ENCODE results near the gene MYO1H.
"Not testable (repeated sequence)": the region's sequence is repeated elsewhere in the genome, so short reads cannot be mapped to it uniquely, and the experiment has no call there.

MYO1H gene

DNA sequence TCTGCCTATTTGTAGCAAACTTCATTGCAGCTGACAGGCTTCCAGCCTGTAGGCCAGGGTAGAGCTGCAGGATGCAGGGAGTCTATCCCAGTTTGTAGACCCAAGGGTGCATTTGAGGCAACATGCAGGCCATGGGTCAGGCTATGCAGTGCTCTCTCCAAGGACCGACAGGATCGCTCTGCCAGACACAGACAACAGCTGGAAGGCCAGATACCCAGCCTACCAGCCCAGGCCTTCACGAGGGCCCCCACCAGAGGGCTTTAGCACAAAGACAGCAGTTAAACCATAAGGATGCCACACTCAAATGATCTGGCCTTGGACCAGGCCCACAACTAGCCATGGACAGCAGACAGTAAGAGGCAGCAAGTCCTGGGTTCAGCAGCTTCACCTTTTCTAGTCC lies 119.1 kb downstream of the MYO1H start:
- Histone ChIP-seq H3K4me1 (peaks cover 16% of the 10 kb centered on the region), H3K36me3 (ENCODE audit: control insufficient read depth, insufficient read depth, low read length) (no peaks in the 10 kb centered on the region), H3K4me3 (ENCODE audit: low read depth, low read length) (no peak overlapping the region), H3K4me2 (ENCODE audit: low read length) (no peak overlapping the region), H3K79me2 (peaks cover 49% of the 10 kb centered on the region), H3K9me3 (ENCODE audit: control insufficient read depth, low read length) (no peaks in the 10 kb centered on the region), H3K27me3 (ENCODE audit: control insufficient read depth, insufficient read depth, low read length) (no peaks in the 10 kb centered on the region), H3K9ac (no peak overlapping the region), H2AFZ (no peak overlapping the region), H3K27ac (no peak overlapping the region)
- TF ChIP-seq, protein P1, sequence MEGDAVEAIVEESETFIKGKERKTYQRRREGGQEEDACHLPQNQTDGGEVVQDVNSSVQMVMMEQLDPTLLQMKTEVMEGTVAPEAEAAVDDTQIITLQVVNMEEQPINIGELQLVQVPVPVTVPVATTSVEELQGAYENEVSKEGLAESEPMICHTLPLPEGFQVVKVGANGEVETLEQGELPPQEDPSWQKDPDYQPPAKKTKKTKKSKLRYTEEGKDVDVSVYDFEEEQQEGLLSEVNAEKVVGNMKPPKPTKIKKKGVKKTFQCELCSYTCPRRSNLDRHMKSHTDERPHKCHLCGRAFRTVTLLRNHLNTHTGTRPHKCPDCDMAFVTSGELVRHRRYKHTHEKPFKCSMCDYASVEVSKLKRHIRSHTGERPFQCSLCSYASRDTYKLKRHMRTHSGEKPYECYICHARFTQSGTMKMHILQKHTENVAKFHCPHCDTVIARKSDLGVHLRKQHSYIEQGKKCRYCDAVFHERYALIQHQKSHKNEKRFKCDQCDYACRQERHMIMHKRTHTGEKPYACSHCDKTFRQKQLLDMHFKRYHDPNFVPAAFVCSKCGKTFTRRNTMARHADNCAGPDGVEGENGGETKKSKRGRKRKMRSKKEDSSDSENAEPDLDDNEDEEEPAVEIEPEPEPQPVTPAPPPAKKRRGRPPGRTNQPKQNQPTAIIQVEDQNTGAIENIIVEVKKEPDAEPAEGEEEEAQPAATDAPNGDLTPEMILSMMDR (IDR thresholded peaks at IDR 0.05) = no peak

DNA sequence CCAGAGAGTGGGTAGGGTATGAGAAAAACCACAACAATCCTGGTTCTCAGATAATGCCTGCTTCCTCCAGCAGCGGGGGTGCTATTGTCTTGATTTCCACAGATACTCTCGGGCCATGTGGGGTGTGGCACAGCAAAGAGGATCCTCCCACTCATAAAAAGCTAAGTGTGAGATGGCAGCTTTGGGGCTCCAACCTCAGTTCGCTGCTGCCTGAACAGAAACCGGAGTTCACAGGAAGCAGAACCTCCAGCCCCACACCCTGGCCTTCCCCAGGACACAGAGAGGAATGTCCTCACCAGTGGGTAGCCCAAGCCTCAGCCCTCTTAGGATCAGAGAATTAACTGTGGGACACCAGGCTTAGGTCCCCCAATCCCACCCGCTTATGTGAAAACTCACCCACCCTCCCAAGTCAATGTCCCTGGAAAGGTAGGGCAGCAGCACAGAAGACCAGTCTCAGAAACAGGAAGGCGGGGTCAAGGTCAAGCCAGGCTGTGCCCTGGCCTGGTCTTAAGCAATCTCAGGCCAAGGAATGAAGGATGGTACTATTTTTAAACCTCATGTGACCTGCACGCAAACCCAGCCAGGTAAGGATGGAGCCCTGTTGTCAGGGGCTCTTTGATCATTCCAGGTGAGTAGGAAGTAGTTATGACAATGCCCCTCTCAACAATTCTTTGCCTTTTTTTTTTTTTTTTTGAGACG lies 120.4 kb downstream of the MYO1H start:
- no peak overlapping the region for H3K4me3 ChIP-seq (ENCODE audit: low read depth, low read length)
- no peaks in the 10 kb centered on the region for H3K9me3 ChIP-seq (ENCODE audit: control insufficient read depth, low read length)
- H3K79me2 ChIP-seq = peaks cover 50% of the 10 kb centered on the region
- no peak overlapping the region for H3K27ac ChIP-seq
- H3K9ac ChIP-seq = no peak overlapping the region
- H3K4me1 ChIP-seq = peaks cover 10% of the 10 kb centered on the region
- H3K27me3 ChIP-seq (ENCODE audit: control insufficient read depth, insufficient read depth, low read length) = no peaks in the 10 kb centered on the region
- H3K4me2 ChIP-seq (ENCODE audit: low read length) = no peak overlapping the region
- H2AFZ ChIP-seq = no peak overlapping the region
- TF ChIP-seq, protein P1 (IDR thresholded peaks at IDR 0.05) = no peak
- H3K36me3 ChIP-seq (ENCODE audit: control insufficient read depth, insufficient read depth, low read length) = no peaks in the 10 kb centered on the region

DNA sequence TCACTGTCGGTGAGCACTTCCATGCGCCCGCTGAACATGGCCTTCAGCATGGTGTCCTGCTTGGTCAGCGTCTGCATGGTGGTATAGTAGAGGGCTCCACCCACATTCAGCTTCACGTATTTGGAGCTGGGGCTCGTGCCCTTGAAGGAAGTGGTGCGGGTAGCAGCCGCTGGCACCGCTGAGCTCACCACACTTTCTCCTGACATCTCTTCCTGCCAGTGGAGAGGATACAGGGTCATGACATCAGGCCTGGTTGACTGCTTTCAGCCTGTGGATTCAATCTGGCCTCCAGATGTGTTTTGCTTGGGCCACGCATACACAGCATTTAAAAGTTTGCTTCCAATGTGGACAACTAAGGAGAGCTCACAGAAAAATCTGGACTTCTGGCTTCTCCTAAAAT lies 121.8 kb downstream of the MYO1H start:
- H3K27ac ChIP-seq = no peak overlapping the region
- H3K4me1 ChIP-seq = no peaks in the 10 kb centered on the region
- TF ChIP-seq, protein P1 (IDR thresholded peaks at IDR 0.05) = no peak
- no peaks in the 10 kb centered on the region for H3K27me3 ChIP-seq (ENCODE audit: control insufficient read depth, insufficient read depth, low read length)
- no peak overlapping the region for H3K4me3 ChIP-seq (ENCODE audit: low read depth, low read length)
- no peaks in the 10 kb centered on the region for H3K9me3 ChIP-seq (ENCODE audit: control insufficient read depth, low read length)
- no peak overlapping the region for H2AFZ ChIP-seq
- peaks cover 55% of the 10 kb centered on the region for H3K79me2 ChIP-seq
- H3K9ac ChIP-seq = no peak overlapping the region
- H3K4me2 ChIP-seq (ENCODE audit: low read length) = no peak overlapping the region
- H3K36me3 ChIP-seq (ENCODE audit: control insufficient read depth, insufficient read depth, low read length) = no peaks in the 10 kb centered on the region

DNA sequence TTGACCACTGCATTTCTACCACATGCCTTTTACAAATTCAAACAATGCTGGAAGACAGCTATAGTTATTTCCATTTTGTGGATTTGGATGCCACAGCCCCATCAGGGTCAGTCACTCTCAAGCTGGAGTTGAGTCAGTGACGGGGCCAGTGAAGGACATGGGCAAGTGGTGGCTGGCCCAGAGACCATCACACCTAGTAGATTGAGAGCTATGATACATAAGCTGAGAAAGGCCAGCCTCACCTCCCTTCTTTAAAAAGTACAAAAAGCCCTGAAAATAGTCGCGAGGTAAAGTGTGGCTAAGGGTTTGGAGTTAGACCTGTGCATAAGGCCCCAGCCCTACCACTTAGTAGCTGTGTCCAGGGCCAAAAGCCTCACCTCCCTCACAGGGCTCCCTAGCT lies 125.3 kb downstream of the MYO1H start:
- Histone ChIP-seq H3K9ac (no peak overlapping the region), H3K9me3 (ENCODE audit: control insufficient read depth, low read length) (no peaks in the 10 kb centered on the region), H3K4me3 (ENCODE audit: low read depth, low read length) (no peak overlapping the region), H2AFZ (no peak overlapping the region), H3K36me3 (ENCODE audit: control insufficient read depth, insufficient read depth, low read length) (no peaks in the 10 kb centered on the region), H3K27me3 (ENCODE audit: control insufficient read depth, insufficient read depth, low read length) (no peaks in the 10 kb centered on the region), H3K4me2 (ENCODE audit: low read length) (no peak overlapping the region), H3K79me2 (peaks cover 51% of the 10 kb centered on the region), H3K27ac (no peak overlapping the region), H3K4me1 (peaks cover 6% of the 10 kb centered on the region)
- TF ChIP-seq, protein P1 (IDR thresholded peaks at IDR 0.05) = no peak

DNA sequence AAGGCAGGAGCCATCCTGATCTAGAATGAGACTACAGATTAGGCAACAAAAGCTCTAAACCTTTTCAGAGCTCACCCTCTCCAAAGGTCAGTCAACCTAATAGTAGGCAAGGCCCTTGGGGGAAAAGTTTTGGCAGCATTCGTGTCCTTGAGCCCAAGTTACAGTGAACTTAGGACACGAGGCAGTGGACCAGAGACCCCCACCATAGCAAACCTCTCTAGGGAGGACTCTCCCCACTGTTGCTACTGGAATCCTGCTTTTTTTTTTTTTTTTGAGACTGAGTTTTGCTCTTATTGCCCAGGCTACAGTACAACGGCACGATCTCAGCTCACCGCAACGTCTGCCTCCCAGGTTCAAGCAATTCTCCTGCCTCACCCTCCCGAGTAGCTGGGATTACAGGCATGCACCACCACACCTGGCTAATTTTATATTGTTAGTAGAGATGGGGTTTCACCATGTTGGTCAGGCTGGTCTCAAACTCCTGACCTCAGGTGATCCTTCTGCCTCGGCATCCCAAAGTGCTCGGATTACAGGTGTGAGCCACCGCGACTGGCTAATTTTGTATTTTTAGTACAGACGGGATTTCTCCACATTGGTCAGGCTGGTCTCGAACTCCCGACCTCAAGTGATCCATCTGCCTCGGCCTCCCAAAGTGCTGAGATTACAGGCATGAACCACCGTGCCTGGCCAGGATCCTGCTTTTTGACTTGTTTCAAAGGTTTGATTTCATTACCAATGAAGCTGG lies 126.0 kb downstream of the MYO1H start:
- H3K36me3 ChIP-seq (ENCODE audit: control insufficient read depth, insufficient read depth, low read length); H3K9ac ChIP-seq; H3K9me3 ChIP-seq (ENCODE audit: control insufficient read depth, low read length); H3K4me1 ChIP-seq; H2AFZ ChIP-seq; H3K4me3 ChIP-seq (ENCODE audit: low read depth, low read length); H3K27ac ChIP-seq; H3K27me3 ChIP-seq (ENCODE audit: control insufficient read depth, insufficient read depth, low read length); H3K4me2 ChIP-seq (ENCODE audit: low read length): not testable (repeated sequence)
- peaks cover 55% of the 10 kb centered on the region for H3K79me2 ChIP-seq

Data from parathyroid adenoma (tissue), 2 donors.